HEK293T (cell line): ENCODE measurements around the gene ZNF835.

ENCODE experiments used
- CTCF ChIA-PET: fragments of 350-600 bp; formaldehyde crosslinking; extraction: SDS; loops from one replicate; lab custom pipeline; 2021; ENCODE audit warnings: antibody characterized with exemption, inconsistent platforms; lab: Yijun Ruan, JAX
- POLR2A ChIA-PET: fragments of 350-600 bp; formaldehyde crosslinking; extraction: SDS; loops from one replicate; lab custom pipeline; 2020; ENCODE audit warnings: antibody characterized with exemption, inconsistent platforms; lab: Yijun Ruan, JAX
- DNase-seq: peaks from one replicate; pipeline ENCODE4 v3.0.0; 2012; ENCODE audit warnings: mixed read lengths; ENCODE audit errors: extremely low spot score
- ARNT ChIP-seq: fragments of 450-650 bp; IDR thresholded peaks from 2 replicates; pipeline ENCODE4 v1.6.1; 2017; ENCODE audit warnings: mild to moderate bottlenecking
- BHLHE40 ChIP-seq: fragments of 450-650 bp; IDR thresholded peaks from 2 replicates; pipeline ENCODE4 v1.6.1; 2016; ENCODE audit warnings: mild to moderate bottlenecking, moderate library complexity, borderline replicate concordance
- CTBP1 ChIP-seq: fragments of 450-650 bp; IDR thresholded peaks from 2 replicates; pipeline ENCODE4 v1.6.1; 2016; ENCODE audit warnings: borderline replicate concordance
- ELF4 ChIP-seq: fragments of 450-650 bp; IDR thresholded peaks from 2 replicates; pipeline ENCODE4 v1.6.1; 2017; ENCODE audit warnings: antibody characterized with exemption
- FOXA1 ChIP-seq: fragments of 450-650 bp; IDR thresholded peaks from 2 replicates; pipeline ENCODE4 v1.6.1; 2016; ENCODE audit warnings: mild to moderate bottlenecking
- FOXK2 ChIP-seq: fragments of 450-650 bp; IDR thresholded peaks from 2 replicates; pipeline ENCODE4 v1.6.1; 2016; ENCODE audit warnings: mild to moderate bottlenecking
- FOXM1 ChIP-seq: fragments of 450-650 bp; IDR thresholded peaks from 2 replicates; pipeline ENCODE4 v1.6.1; 2017; ENCODE audit warnings: mild to moderate bottlenecking, borderline replicate concordance
- HDGF ChIP-seq: fragments of 450-650 bp; IDR thresholded peaks from 2 replicates; pipeline ENCODE4 v1.6.1; 2017; ENCODE audit warnings: antibody characterized with exemption, borderline replicate concordance
- L3MBTL2 ChIP-seq: fragments of 450-650 bp; conservative IDR thresholded peaks from 2 replicates; pipeline ENCODE4 v1.6.1; 2016; ENCODE audit warnings: mild to moderate bottlenecking
- LEF1 ChIP-seq: fragments of 450-650 bp; IDR thresholded peaks from 2 replicates; pipeline ENCODE4 v1.6.1; 2017; ENCODE audit warnings: mild to moderate bottlenecking, borderline replicate concordance
- NFRKB ChIP-seq: fragments of 450-650 bp; IDR thresholded peaks from 2 replicates; pipeline ENCODE4 v1.6.1; 2016; ENCODE audit warnings: mild to moderate bottlenecking, moderate library complexity
- PKNOX1 ChIP-seq: fragments of 450-650 bp; IDR thresholded peaks from 2 replicates; pipeline ENCODE4 v1.6.1; 2016
- SP1 ChIP-seq: fragments of 450-650 bp; IDR thresholded peaks from 2 replicates; pipeline ENCODE4 v1.6.1; 2017
- SUZ12 ChIP-seq: fragments of 450-650 bp; IDR thresholded peaks from 2 replicates; pipeline ENCODE4 v1.6.1; 2016; ENCODE audit warnings: mild to moderate bottlenecking
- TARDBP ChIP-seq: fragments of 450-650 bp; IDR thresholded peaks from 2 replicates; pipeline ENCODE4 v1.6.1; 2016
- ZNF384 ChIP-seq: fragments of 450-650 bp; IDR thresholded peaks from 2 replicates; pipeline ENCODE4 v1.6.1; 2016

ZNF835 gene

GRCh38 chr19:56654151-56654550, 17.4 kb downstream of the ZNF835 start:
- ChIA-PET POLR2A (no interaction called here), CTCF (no interaction called here)
- DNase-seq = no peak
- TF ChIP-seq NFRKB = no peak
- no peak for TF ChIP-seq L3MBTL2
- TF ChIP-seq SP1 = no peak
- no peak for TF ChIP-seq BHLHE40
- no peak for TF ChIP-seq ZNF384

GRCh38 chr19:56643460-56643955, 28.0 kb downstream of the ZNF835 start:
- no peak for DNase-seq
- CTCF ChIA-PET = no interaction called here

GRCh38 chr19:56642711-56643459, 28.7 kb downstream of the ZNF835 start, which contains the start of gene SMIM17:
SMIM17 (plus strand) TSS chr19:56643159; CDS start chr19:56645668, 2,509 bp downstream.
- ChIA-PET POLR2A (no interaction called here), CTCF (no interaction called here)
- TF ChIP-seq BHLHE40 (no peak), SUZ12 (no peak), NFRKB (no peak), L3MBTL2 (no peak), LEF1 (no peak), PKNOX1 (no peak)
- no peak for DNase-seq

More at GRCh38 chr19:56643460-56643955, 28.0 kb downstream of the ZNF835 start:
- POLR2A ChIA-PET = no interaction called here
- TF ChIP-seq TARDBP = no peak
- TF ChIP-seq FOXA1 = no peak
- no peak for TF ChIP-seq PKNOX1
- no peak for TF ChIP-seq FOXM1
- TF ChIP-seq ZNF384 = no peak
- no peak for TF ChIP-seq L3MBTL2
- no peak for TF ChIP-seq LEF1
- no peak for TF ChIP-seq FOXK2
- TF ChIP-seq SP1 = no peak
- no peak for TF ChIP-seq HDGF
- TF ChIP-seq NFRKB = no peak
- no peak for TF ChIP-seq ELF4
- TF ChIP-seq ARNT = no peak
- TF ChIP-seq BHLHE40 = no peak
- no peak for TF ChIP-seq SUZ12
- TF ChIP-seq CTBP1 = no peak

- POLR2A ChIA-PET = no interaction called here
- TF ChIP-seq BHLHE40 = no peak
- no peak for TF ChIP-seq PKNOX1
- no peak for TF ChIP-seq CTBP1
- no peak for TF ChIP-seq TARDBP
- TF ChIP-seq FOXK2 = no peak
- TF ChIP-seq ARNT = no peak
- TF ChIP-seq ZNF384 = no peak
- no peak for TF ChIP-seq SUZ12
- no peak for TF ChIP-seq NFRKB
- no peak for TF ChIP-seq HDGF
- TF ChIP-seq L3MBTL2 = no peak
- TF ChIP-seq FOXM1 = no peak
- TF ChIP-seq ELF4 = no peak
- no peak for DNase-seq
- CTCF ChIA-PET = no interaction called here
Measured at GRCh38 chr19:56639217-56639616, 32.3 kb downstream of the ZNF835 start.

- TF ChIP-seq FOXA1 (no peak), ARNT (no peak), BHLHE40 (no peak), FOXM1 (no peak), SUZ12 (no peak), LEF1 (no peak), TARDBP (no peak), NFRKB (no peak), SP1 (no peak), FOXK2 (no peak), ZNF384 (no peak), ELF4 (no peak), HDGF (no peak), L3MBTL2 (no peak), PKNOX1 (no peak), CTBP1 (no peak)
- CTCF ChIA-PET = no interaction called here
- peak; percentile 53 for DNase-seq
- POLR2A ChIA-PET = no interaction called here
Measured at GRCh38 chr19:56637976-56638555, 33.5 kb downstream of the ZNF835 start.
